GM19035 (cell line): ENCODE measurements around the gene PCBP2.
A peak's percentile ranks its signal among the peaks of the same experiment; 100 is the strongest.
"Not testable (repeated sequence)": the region's sequence is repeated elsewhere in the genome, so short reads cannot be mapped to it uniquely, and the experiment has no call there.

Experiments
- ATAC-seq: cut with Tn5 transposase; IDR thresholded peaks from one replicate; pipeline ENCODE4 v1.9.1; 2021; ENCODE audit not compliant: unreplicated experiment

The PCBP2 gene

GRCh38 chr12:53451661-53452158, at the start of gene PCBP2:
TSS of gene PCBP2 (plus strand) at chr12:53452102. CDS start at chr12:53454801, 2,699 bp downstream.
- peak; percentile 97 for ATAC-seq

GRCh38 chr12:53402351-53402750, 49.6 kb upstream of the PCBP2 start:
- not testable (repeated sequence) for ATAC-seq

GRCh38 chr12:53402871-53403270, 49.0 kb upstream of the PCBP2 start:
- no peak for ATAC-seq

- no peak for ATAC-seq
Observed at GRCh38 chr12:53410951-53411350, 41.0 kb upstream of the PCBP2 start.

GRCh38 chr12:53413485-53414204, 38.3 kb upstream of the PCBP2 start:
- ATAC-seq, result no peak

- ATAC-seq, result no peak
Observed at GRCh38 chr12:53414756-53415417, 37.0 kb upstream of the PCBP2 start.

- ATAC-seq, result not testable (repeated sequence)
Observed at GRCh38 chr12:53415752-53416389, 36.0 kb upstream of the PCBP2 start.

GRCh38 chr12:53417291-53417816, 34.5 kb upstream of the PCBP2 start:
- ATAC-seq, result not testable (repeated sequence)

- ATAC-seq, result no peak
Observed at GRCh38 chr12:53418221-53418620, 33.7 kb upstream of the PCBP2 start.

- no peak for ATAC-seq
Observed at GRCh38 chr12:53419756-53420155, 32.1 kb upstream of the PCBP2 start.

GRCh38 chr12:53422247-53422646, 29.7 kb upstream of the PCBP2 start:
- ATAC-seq, result not testable (repeated sequence)

- ATAC-seq, result no peak
Observed at GRCh38 chr12:53423597-53423996, 28.3 kb upstream of the PCBP2 start, which contains the start of gene AMHR2. TSS of gene AMHR2 (plus strand) at chr12:53423855. CDS start at chr12:53423935, 80 bp downstream.

- no peak for ATAC-seq
Observed at GRCh38 chr12:53424626-53425514, 27.0 kb upstream of the PCBP2 start.

GRCh38 chr12:53425515-53426150, 26.3 kb upstream of the PCBP2 start:
- ATAC-seq, result no peak

- ATAC-seq, result no peak
Observed at GRCh38 chr12:53427905-53428594, 23.9 kb upstream of the PCBP2 start.

- no peak for ATAC-seq
Observed at GRCh38 chr12:53428741-53429140, 23.2 kb upstream of the PCBP2 start.

GRCh38 chr12:53430116-53430515, 21.8 kb upstream of the PCBP2 start:
- no peak for ATAC-seq

- no peak for ATAC-seq
Observed at GRCh38 chr12:53431187-53431586, 20.7 kb upstream of the PCBP2 start.

- ATAC-seq, result not testable (repeated sequence)
Observed at GRCh38 chr12:53435326-53435725, 16.6 kb upstream of the PCBP2 start.
